Fibroblast of the aortic adventitia (primary cell): Measurements from ENCODE around the gene ATF4. TPM values are rescaled to one million over a fixed set of nuclear protein-coding genes. Genes with fewer than 3 reads are reported as not detected.

Experiments
- DNase-seq: peaks from one replicate; pipeline ENCODE4 v3.0.0-alpha.2; 2010; ENCODE audit warnings: low read depth
- H3K4me3 ChIP-seq: 2 replicates; pipeline ENCODE4 v1.5.1; 2011; ENCODE audit warnings: low read depth, mild to moderate bottlenecking, control low read depth, low read length, moderate library complexity
- total RNA-seq: library from RNA; depleted of rRNA; stranded (reverse); fragments of >200 nt; gene quantifications from 2 replicates; pipeline ENCODE4 v1.2.3, GENCODE V29; 2012; ENCODE audit warnings: low replicate concordance
- TF ChIP-seq, protein P1 (sequence below): IDR thresholded peaks from 2 replicates; pipeline ENCODE4 v1.5.1; 2011; ENCODE audit warnings: mild to moderate bottlenecking, low read length, control low read depth, inconsistent platforms; ENCODE audit not compliant: insufficient read depth

ATF4 gene
- total RNA-seq, 1 donor: 259 TPM

- H3K4me3 ChIP-seq: no peak overlapping the region
- peak; percentile 46 for DNase-seq
- TF ChIP-seq, protein P1, sequence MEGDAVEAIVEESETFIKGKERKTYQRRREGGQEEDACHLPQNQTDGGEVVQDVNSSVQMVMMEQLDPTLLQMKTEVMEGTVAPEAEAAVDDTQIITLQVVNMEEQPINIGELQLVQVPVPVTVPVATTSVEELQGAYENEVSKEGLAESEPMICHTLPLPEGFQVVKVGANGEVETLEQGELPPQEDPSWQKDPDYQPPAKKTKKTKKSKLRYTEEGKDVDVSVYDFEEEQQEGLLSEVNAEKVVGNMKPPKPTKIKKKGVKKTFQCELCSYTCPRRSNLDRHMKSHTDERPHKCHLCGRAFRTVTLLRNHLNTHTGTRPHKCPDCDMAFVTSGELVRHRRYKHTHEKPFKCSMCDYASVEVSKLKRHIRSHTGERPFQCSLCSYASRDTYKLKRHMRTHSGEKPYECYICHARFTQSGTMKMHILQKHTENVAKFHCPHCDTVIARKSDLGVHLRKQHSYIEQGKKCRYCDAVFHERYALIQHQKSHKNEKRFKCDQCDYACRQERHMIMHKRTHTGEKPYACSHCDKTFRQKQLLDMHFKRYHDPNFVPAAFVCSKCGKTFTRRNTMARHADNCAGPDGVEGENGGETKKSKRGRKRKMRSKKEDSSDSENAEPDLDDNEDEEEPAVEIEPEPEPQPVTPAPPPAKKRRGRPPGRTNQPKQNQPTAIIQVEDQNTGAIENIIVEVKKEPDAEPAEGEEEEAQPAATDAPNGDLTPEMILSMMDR: no peak
These were observed 25.3 kb downstream of the ATF4 start for GRCh38 chr22:39545386-39546365.

GRCh38 chr22:39546889-39547586, 26.7 kb downstream of the ATF4 start:
- no peak overlapping the region for H3K4me3 ChIP-seq
- DNase-seq: peak; percentile 43
- TF ChIP-seq, protein P1: no peak

GRCh38 chr22:39547587-39547947, 27.2 kb downstream of the ATF4 start:
- no peak for DNase-seq
- TF ChIP-seq, protein P1: no peak
- no peak overlapping the region for H3K4me3 ChIP-seq

GRCh38 chr22:39553429-39553828, 33.1 kb downstream of the ATF4 start:
- DNase-seq: no peak
- H3K4me3 ChIP-seq: no peak overlapping the region
- TF ChIP-seq, protein P1: no peak

- TF ChIP-seq, protein P1: no peak
- no peak for DNase-seq
- no peak overlapping the region for H3K4me3 ChIP-seq
These were observed 33.8 kb downstream of the ATF4 start for GRCh38 chr22:39554151-39554550.

- no peak for DNase-seq
- TF ChIP-seq, protein P1: no peak
- H3K4me3 ChIP-seq: no peak overlapping the region
These were observed 36.8 kb downstream of the ATF4 start for GRCh38 chr22:39556970-39557841.
